CD4-positive, alpha-beta T cell treated with Interferon alpha-2 for 1 hour (primary cell): ENCODE data around the gene ANKRD13B.

Experiments used
- DNase-seq, 2 donors: peaks; one replicate each; pipeline ENCODE4 v3.0.0-alpha.2; 2020 to 2022

ANKRD13B gene

GRCh38 chr17:29595943-29596774 is 3.2 kb downstream of the ANKRD13B start:
- no peak for DNase-seq

- no peak for DNase-seq
These were observed 3.9 kb downstream of the ANKRD13B start for GRCh38 chr17:29596811-29597210.

- no peak for DNase-seq
These were observed 4.6 kb downstream of the ANKRD13B start for GRCh38 chr17:29597361-29598172.

GRCh38 chr17:29603109-29603674 is 10.3 kb downstream of the ANKRD13B start:
- no peak for DNase-seq

- DNase-seq, result no peak
These were observed 14.7 kb downstream of the ANKRD13B start for GRCh38 chr17:29607557-29608195.

GRCh38 chr17:29608986-29609385 is 16.1 kb downstream of the ANKRD13B start:
- DNase-seq, result no peak

GRCh38 chr17:29610395-29610794 is 17.5 kb downstream of the ANKRD13B start:
- no peak for DNase-seq

GRCh38 chr17:29611351-29612093 is 18.6 kb downstream of the ANKRD13B start:
- no peak for DNase-seq

- no peak for DNase-seq
These were observed 19.1 kb downstream of the ANKRD13B start for GRCh38 chr17:29612094-29612403.

GRCh38 chr17:29612404-29613280 is 19.7 kb downstream of the ANKRD13B start:
- no peak for DNase-seq

- DNase-seq, result peak; percentile 88 to 94
These were observed 20.5 kb downstream of the ANKRD13B start for GRCh38 chr17:29613352-29613837.

- DNase-seq, result no peak
These were observed 20.9 kb downstream of the ANKRD13B start for GRCh38 chr17:29613856-29614255.

- no peak for DNase-seq
These were observed 21.6 kb downstream of the ANKRD13B start for GRCh38 chr17:29614349-29615047.

GRCh38 chr17:29615048-29615385 is 22.1 kb downstream of the ANKRD13B start:
- peak; percentile 73 to 81 for DNase-seq

GRCh38 chr17:29615492-29616299 is 22.8 kb downstream of the ANKRD13B start:
- peak; percentile 84 to 91 for DNase-seq

- DNase-seq, result no peak
These were observed 23.5 kb downstream of the ANKRD13B start for GRCh38 chr17:29616300-29617048.

GRCh38 chr17:29617125-29617480 is 24.2 kb downstream of the ANKRD13B start:
- DNase-seq, result peak; percentile 89 to 93

GRCh38 chr17:29617481-29618271 is 24.7 kb downstream of the ANKRD13B start:
- DNase-seq, result peak; percentile 87 to 90
